Measurements from ENCODE around the gene NNT.

NNT gene

DNA sequence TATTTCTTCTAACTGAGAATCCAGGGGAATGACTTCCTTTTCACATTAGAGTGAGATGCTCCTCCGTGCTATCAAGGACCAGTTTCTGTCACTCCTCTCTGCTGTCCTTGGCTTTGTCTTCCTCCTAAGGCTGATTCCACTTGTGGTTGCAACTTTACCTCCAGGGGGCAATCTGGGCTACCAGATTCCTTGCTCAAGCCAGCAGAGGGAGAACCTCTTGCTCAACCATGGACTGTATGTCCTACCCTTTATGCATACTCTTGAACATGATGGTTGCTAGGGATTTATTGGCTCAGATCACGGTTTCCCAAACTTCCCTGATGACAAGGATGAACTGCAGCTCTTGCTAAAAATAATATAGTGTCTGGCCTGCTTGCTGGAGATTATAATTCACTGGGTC lies 24.0 kb downstream of the NNT start:
- TF ChIP-seq, protein P1, sequence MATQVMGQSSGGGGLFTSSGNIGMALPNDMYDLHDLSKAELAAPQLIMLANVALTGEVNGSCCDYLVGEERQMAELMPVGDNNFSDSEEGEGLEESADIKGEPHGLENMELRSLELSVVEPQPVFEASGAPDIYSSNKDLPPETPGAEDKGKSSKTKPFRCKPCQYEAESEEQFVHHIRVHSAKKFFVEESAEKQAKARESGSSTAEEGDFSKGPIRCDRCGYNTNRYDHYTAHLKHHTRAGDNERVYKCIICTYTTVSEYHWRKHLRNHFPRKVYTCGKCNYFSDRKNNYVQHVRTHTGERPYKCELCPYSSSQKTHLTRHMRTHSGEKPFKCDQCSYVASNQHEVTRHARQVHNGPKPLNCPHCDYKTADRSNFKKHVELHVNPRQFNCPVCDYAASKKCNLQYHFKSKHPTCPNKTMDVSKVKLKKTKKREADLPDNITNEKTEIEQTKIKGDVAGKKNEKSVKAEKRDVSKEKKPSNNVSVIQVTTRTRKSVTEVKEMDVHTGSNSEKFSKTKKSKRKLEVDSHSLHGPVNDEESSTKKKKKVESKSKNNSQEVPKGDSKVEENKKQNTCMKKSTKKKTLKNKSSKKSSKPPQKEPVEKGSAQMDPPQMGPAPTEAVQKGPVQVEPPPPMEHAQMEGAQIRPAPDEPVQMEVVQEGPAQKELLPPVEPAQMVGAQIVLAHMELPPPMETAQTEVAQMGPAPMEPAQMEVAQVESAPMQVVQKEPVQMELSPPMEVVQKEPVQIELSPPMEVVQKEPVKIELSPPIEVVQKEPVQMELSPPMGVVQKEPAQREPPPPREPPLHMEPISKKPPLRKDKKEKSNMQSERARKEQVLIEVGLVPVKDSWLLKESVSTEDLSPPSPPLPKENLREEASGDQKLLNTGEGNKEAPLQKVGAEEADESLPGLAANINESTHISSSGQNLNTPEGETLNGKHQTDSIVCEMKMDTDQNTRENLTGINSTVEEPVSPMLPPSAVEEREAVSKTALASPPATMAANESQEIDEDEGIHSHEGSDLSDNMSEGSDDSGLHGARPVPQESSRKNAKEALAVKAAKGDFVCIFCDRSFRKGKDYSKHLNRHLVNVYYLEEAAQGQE (IDR thresholded peaks at IDR 0.05; ENCODE audit: insufficient read depth in 1 of 2, low read depth in 2 of 2, low read length in 2 of 2) = no peak
- TF ChIP-seq FOXP2 (optimal IDR thresholded peaks at IDR 0.05; ENCODE audit: borderline replicate concordance, extremely low read depth, extremely low read length, insufficient read depth) = no peak
- no peak for TF ChIP-seq POLR2AphosphoS5 (IDR thresholded peaks at IDR 0.05; ENCODE audit: low read depth, low read length)
- no peak for TF ChIP-seq SIN3A (IDR thresholded peaks at IDR 0.05; ENCODE audit: borderline replicate concordance, insufficient read depth, low read length)
- no peak for TF ChIP-seq TAF1 (IDR thresholded peaks at IDR 0.05; ENCODE audit: borderline replicate concordance, insufficient read depth, low read length)

DNA sequence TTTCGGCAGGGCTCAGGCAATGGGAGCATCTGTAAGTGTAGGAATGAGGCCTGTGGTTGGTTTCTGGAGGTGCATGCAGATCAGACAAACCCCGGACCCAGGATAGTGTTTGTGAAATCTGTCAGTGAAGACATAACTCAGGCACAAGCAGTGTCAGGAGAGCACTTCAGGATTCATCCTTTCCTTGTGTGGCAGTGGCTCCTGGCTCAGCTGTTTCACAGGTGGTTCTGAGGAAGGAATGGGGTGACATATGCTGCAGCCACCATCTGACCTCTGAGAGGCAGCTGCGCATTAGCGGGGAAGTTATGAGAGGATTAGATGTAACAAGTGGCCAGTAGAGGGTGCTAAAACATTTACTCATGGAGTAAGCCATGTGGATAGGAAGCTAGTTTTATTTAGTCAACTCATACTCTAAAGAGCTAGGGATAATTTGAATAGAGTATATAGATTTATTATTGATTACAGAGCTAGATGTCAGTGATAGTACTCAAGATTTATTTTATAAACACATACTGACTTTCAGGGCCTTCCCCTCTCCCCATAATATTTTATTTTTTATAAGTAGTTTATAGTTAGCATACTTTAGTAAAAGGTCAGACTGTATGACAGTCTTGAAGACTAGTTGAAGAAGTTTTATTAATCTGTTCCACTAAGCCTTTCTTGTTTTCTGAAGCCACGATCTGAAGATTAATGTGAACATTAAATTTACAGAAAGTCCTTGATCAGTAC lies 28.4 kb downstream of the NNT start:
- TF ChIP-seq TAF1 (IDR thresholded peaks at IDR 0.05; ENCODE audit: borderline replicate concordance, insufficient read depth, low read length) (no peak), FOXP2 (optimal IDR thresholded peaks at IDR 0.05; ENCODE audit: borderline replicate concordance, extremely low read depth, extremely low read length, insufficient read depth) (no peak), SIN3A (IDR thresholded peaks at IDR 0.05; ENCODE audit: borderline replicate concordance, insufficient read depth, low read length) (no peak), POLR2AphosphoS5 (IDR thresholded peaks at IDR 0.05; ENCODE audit: low read depth, low read length) (no peak)
- TF ChIP-seq, protein P1 (IDR thresholded peaks at IDR 0.05; ENCODE audit: insufficient read depth in 1 of 2, low read depth in 2 of 2, low read length in 2 of 2) = no peak

DNA sequence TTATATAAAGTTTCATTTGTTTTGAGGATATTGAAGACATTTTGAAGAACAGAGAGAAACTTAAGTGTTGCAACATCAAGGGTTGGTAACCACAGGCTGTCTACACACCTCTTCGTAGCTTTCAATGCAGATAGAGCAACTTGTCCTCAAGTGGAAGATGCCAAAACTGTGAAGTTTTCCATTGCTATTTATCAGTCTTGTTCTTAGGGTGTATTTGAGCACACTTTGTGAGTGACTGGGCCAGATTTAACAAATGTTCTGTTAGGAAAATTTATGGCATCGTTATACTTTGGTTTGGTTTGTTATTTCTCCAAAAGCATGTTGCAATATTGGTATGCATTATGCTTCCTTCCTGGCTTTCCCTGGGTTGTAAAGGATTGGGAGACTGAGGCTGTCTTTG lies 31.6 kb downstream of the NNT start:
- TF ChIP-seq TAF1 (IDR thresholded peaks at IDR 0.05; ENCODE audit: borderline replicate concordance, insufficient read depth, low read length) (no peak), SIN3A (IDR thresholded peaks at IDR 0.05; ENCODE audit: borderline replicate concordance, insufficient read depth, low read length) (no peak), FOXP2 (optimal IDR thresholded peaks at IDR 0.05; ENCODE audit: borderline replicate concordance, extremely low read depth, extremely low read length, insufficient read depth) (no peak), POLR2AphosphoS5 (IDR thresholded peaks at IDR 0.05; ENCODE audit: low read depth, low read length) (no peak)
- TF ChIP-seq, protein P1 (IDR thresholded peaks at IDR 0.05; ENCODE audit: insufficient read depth in 1 of 2, low read depth in 2 of 2, low read length in 2 of 2) = no peak

DNA sequence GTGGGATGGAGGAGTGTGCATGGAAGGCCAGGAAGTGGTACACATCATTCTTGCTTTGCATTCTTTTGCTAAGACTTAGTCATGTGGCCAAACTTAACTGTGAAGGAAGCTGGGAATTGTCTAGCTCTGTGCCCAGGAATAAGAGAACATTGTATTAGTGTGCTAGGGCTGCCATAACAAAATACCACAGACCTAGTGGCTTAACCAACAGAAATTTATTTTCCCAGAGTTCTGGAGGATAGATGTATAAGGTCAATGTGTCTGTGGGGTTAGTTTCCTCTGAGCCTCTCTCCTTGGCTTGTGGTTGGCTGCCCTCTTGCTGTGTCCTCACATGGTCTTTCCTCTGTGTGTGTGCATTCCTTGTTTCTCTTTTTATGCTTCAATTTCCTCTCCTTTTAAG lies 32.4 kb downstream of the NNT start:
- TF ChIP-seq FOXP2 (optimal IDR thresholded peaks at IDR 0.05; ENCODE audit: borderline replicate concordance, extremely low read depth, extremely low read length, insufficient read depth) = no peak
- TF ChIP-seq POLR2AphosphoS5 (IDR thresholded peaks at IDR 0.05; ENCODE audit: low read depth, low read length) = no peak
- TF ChIP-seq, protein P1 (IDR thresholded peaks at IDR 0.05; ENCODE audit: insufficient read depth in 1 of 2, low read depth in 2 of 2, low read length in 2 of 2) = no peak
- TF ChIP-seq TAF1 (IDR thresholded peaks at IDR 0.05; ENCODE audit: borderline replicate concordance, insufficient read depth, low read length) = no peak
- no peak for TF ChIP-seq SIN3A (IDR thresholded peaks at IDR 0.05; ENCODE audit: borderline replicate concordance, insufficient read depth, low read length)

Data from PFSK-1 (cell line).